IMR-90 (cell line): Measurements from ENCODE around the gene CKAP5. TPM values are rescaled to one million over a fixed set of nuclear protein-coding genes. Genes with fewer than 3 reads are reported as not detected.
A peak's percentile ranks its signal among the peaks of the same experiment; 100 is the strongest.

Source experiments
- ATAC-seq: fragments of 200-7000 bp; cut with Tn5 transposase; 2 replicates; pipeline ENCODE4 v1.9.1; 2020; ENCODE audit warnings: low read depth, mild to moderate bottlenecking, moderate library complexity
- BruUV-seq: library from RNA; stranded (reverse); fragments of 400-500 nt; replicated peaks from 2 replicates; lab custom pipeline; 2021; lab: Mats Ljungman, UMichigan
- CTCF ChIA-PET: fragments of 300-600 bp; formaldehyde crosslinking; extraction: SDS; loops from one replicate; lab custom pipeline; 2021; ENCODE audit warnings: antibody characterized with exemption; lab: Yijun Ruan, JAX
- POLR2A ChIA-PET: fragments of 300-600 bp; sonication (Branson Sonifier 250); formaldehyde crosslinking; loops from one replicate; lab custom pipeline; 2022; ENCODE audit warnings: antibody characterized with exemption; ENCODE audit not compliant: unreplicated experiment; lab: Charles Lee
- DNase-seq: peaks from one replicate; pipeline ENCODE4 v3.0.0; 2013
- H2AFZ ChIP-seq: replicated peaks from 2 replicates; pipeline ENCODE3; 2013; ENCODE audit warnings: low read length, mild to moderate bottlenecking; ENCODE audit not compliant: poor library complexity
- H2AK5ac ChIP-seq: 2 replicates; pipeline ENCODE4 v1.6.1; 2013; ENCODE audit warnings: low read depth, low read length, inconsistent platforms
- H2AK9ac ChIP-seq: replicated peaks from 2 replicates; pipeline ENCODE3; 2013; ENCODE audit warnings: mild to moderate bottlenecking, low read depth, low read length, moderate library complexity; ENCODE audit not compliant: poor library complexity
- H2BK120ac ChIP-seq: 2 replicates; pipeline ENCODE4 v1.6.1; 2013; ENCODE audit warnings: low read depth, low read length, inconsistent platforms
- H2BK15ac ChIP-seq: 3 replicates; pipeline ENCODE4 v1.6.1; 2013; ENCODE audit warnings: low read depth, low read length, inconsistent platforms
- H2BK20ac ChIP-seq: 2 replicates; pipeline ENCODE4 v1.6.1; 2013; ENCODE audit warnings: low read depth, mild to moderate bottlenecking, inconsistent platforms, low read length, moderate library complexity
- H2BK5ac ChIP-seq: 2 replicates; pipeline ENCODE4 v1.6.1; 2013; ENCODE audit warnings: mild to moderate bottlenecking, low read depth, low read length, inconsistent platforms; ENCODE audit not compliant: poor library complexity, severe bottlenecking
- H3K14ac ChIP-seq: replicated peaks from 2 replicates; pipeline ENCODE4 v1.6.1; 2013; ENCODE audit warnings: low read depth, low read length, inconsistent platforms
- H3K18ac ChIP-seq: 2 replicates; pipeline ENCODE4 v1.6.1; 2013; ENCODE audit warnings: low read depth, low read length, control low read depth
- H3K23ac ChIP-seq: 2 replicates; pipeline ENCODE4 v1.6.1; 2013; ENCODE audit warnings: low read depth, low read length, inconsistent platforms
- H3K27ac ChIP-seq: 2 replicates; pipeline ENCODE4 v1.5.1; 2013; ENCODE audit warnings: mild to moderate bottlenecking, control low read depth, low read length; ENCODE audit not compliant: insufficient read depth
- H3K27me3 ChIP-seq: 2 replicates; pipeline ENCODE4 v1.6.1; 2013; ENCODE audit warnings: low read length; ENCODE audit not compliant: control insufficient read depth, insufficient read depth
- H3K36me3 ChIP-seq: 2 replicates; pipeline ENCODE4 v1.6.1; 2013; ENCODE audit warnings: low read length, mixed read lengths; ENCODE audit not compliant: control insufficient read depth, insufficient read depth
- H3K4ac ChIP-seq: 2 replicates; pipeline ENCODE4 v1.6.1; 2013; ENCODE audit warnings: low read depth, low read length, inconsistent platforms
- H3K4me1 ChIP-seq: 2 replicates; pipeline ENCODE4 v1.6.1; 2013; ENCODE audit warnings: low read length, mixed read lengths; ENCODE audit not compliant: control insufficient read depth, insufficient read depth
- H3K4me2 ChIP-seq: 2 replicates; pipeline ENCODE4 v1.6.1; 2013; ENCODE audit warnings: low read depth, mild to moderate bottlenecking, control low read depth, low read length, moderate library complexity
- H3K4me3 ChIP-seq: 2 replicates; pipeline ENCODE4 v1.5.1; 2013; ENCODE audit warnings: low read depth, mild to moderate bottlenecking, control low read depth, low read length, moderate library complexity; ENCODE audit not compliant: insufficient read depth
- H3K56ac ChIP-seq: 2 replicates; pipeline ENCODE4 v1.6.1; 2013; ENCODE audit warnings: low read length, inconsistent platforms; ENCODE audit not compliant: insufficient read depth; ENCODE audit errors: extremely low read depth
- H3K79me1 ChIP-seq, 2 experiments: 2 replicates each; pipeline ENCODE4 v1.6.1; 2013; ENCODE audit warnings: low read length in 2 of 2, inconsistent platforms in 1 of 2, low read depth in 1 of 2
- H3K9ac ChIP-seq: 2 replicates; pipeline ENCODE4 v1.6.1; 2013; ENCODE audit warnings: low read depth, low read length, control low read depth
- H3K9me1 ChIP-seq: 2 replicates; pipeline ENCODE4 v1.6.1; 2013; ENCODE audit warnings: low read length, inconsistent platforms; ENCODE audit not compliant: insufficient read depth
- H3K9me3 ChIP-seq: 2 replicates; pipeline ENCODE4 v1.6.1; 2013; ENCODE audit warnings: low read length; ENCODE audit not compliant: control insufficient read depth, insufficient read depth
- H4K20me1 ChIP-seq: 2 replicates; pipeline ENCODE4 v1.6.1; 2013; ENCODE audit warnings: low read length, inconsistent platforms; ENCODE audit not compliant: insufficient read depth
- H4K5ac ChIP-seq: 2 replicates; pipeline ENCODE4 v1.6.1; 2013; ENCODE audit warnings: mild to moderate bottlenecking, low read depth, low read length, control low read depth
- H4K8ac ChIP-seq, 2 experiments: 2 replicates each; pipeline ENCODE4 v1.6.1; 2013; ENCODE audit warnings: low read depth in 2 of 2, low read length in 2 of 2, control low read depth in 1 of 2, inconsistent platforms in 1 of 2
- H4K91ac ChIP-seq: 2 replicates; pipeline ENCODE4 v1.6.1; 2013; ENCODE audit warnings: low read depth, low read length, inconsistent platforms; ENCODE audit not compliant: insufficient read depth
- BHLHE40 ChIP-seq: fragments of 150-350 bp; IDR thresholded peaks from 2 replicates; pipeline ENCODE4 v1.6.1; 2016; ENCODE audit warnings: mild to moderate bottlenecking, low read depth, low read length
- CTCF ChIP-seq: conservative IDR thresholded peaks from 2 replicates; pipeline ENCODE4 v1.5.1; 2012; ENCODE audit warnings: mild to moderate bottlenecking, low read depth, low read length, improper control_type of control experiment
- WGBS, 2 experiments: methylation state at CpG; one replicate each; pipeline versions ENCODE4 v1.1.5 to v1.1.7; 2013; ENCODE audit warnings: missing lambda C conversion rate in 2 of 2; ENCODE audit not compliant: insufficient read length in 1 of 2; ENCODE audit errors: extremely low coverage in 2 of 2; 5-methylcytosine and 5-hydroxymethylcytosine counted together
- dilution Hi-C: fragments of 300-500 bp; cut with HindIII; formaldehyde crosslinking; loops from one replicate; pipeline ENCODE4 v1.14.3; 2018; ENCODE audit warnings: low sequenced_read_pairs; ENCODE audit not compliant: unreplicated experiment
- in situ Hi-C: fragments of 300-500 bp; cut with MboI; formaldehyde crosslinking; loops from 3 replicates; pipeline ENCODE4 v1.14.3; 2019; ENCODE audit warnings: low sequenced_read_pairs, inconsistent platforms, mixed read lengths
- intact Hi-C: fragments of 100-400 bp; cut with micrococcal nuclease; formaldehyde crosslinking; loops from 2 replicates; pipeline ENCODE4 v1.10.0; 2022
- polyA plus RNA-seq, 3 experiments: library from polyadenylated mRNA; depleted of rRNA; stranded (reverse); fragments of >200 nt; gene quantifications; 2 replicates each; pipeline ENCODE4 v1.2.3, GENCODE V29; 2012; ENCODE audit warnings: low replicate concordance in 1 of 3
- total RNA-seq: library from RNA; depleted of rRNA; stranded (reverse); fragments of >200 nt; gene quantifications from 2 replicates; pipeline ENCODE4 v1.2.3, GENCODE V29; 2012

Gene CKAP5
- total and polyA plus RNA-seq, 2 of the 4 experiments (the other 2 are of a cell fraction) = 59.5 to 79.2 TPM

GRCh38 chr11:46808799-46809431, 37.2 kb downstream of the CKAP5 start:
- Histone ChIP-seq H3K4me1 (no peaks in the 10 kb centered on the region; the same call in 1 of the 2 replicates), H4K8ac (no peak overlapping the region), H3K23ac (no peak overlapping the region), H3K4me2 (peak overlapping the region; percentile 27; the same call in 1 of the 2 replicates), H3K27ac (no peak overlapping the region), H2BK120ac (no peak overlapping the region), H2AFZ (no peak overlapping the region), H3K36me3 (peaks cover 12% of the 10 kb centered on the region), H3K4me3 (no peak overlapping the region), H4K91ac (no peak overlapping the region), H3K9me1 (no peaks in the 10 kb centered on the region), H3K4ac (no peak overlapping the region), H2BK15ac (no peak overlapping the region), H2AK5ac (no peak overlapping the region), H4K5ac (no peak overlapping the region), H3K18ac (no peak overlapping the region), H2AK9ac (no peak overlapping the region), H2BK20ac (no peak overlapping the region), H3K27me3 (no peaks in the 10 kb centered on the region), H2BK5ac (peak overlapping the region; percentile 24), H4K20me1 (no peaks in the 10 kb centered on the region), H3K56ac (no peak overlapping the region), H3K79me1 (peaks cover 8 to 23% of the 10 kb centered on the region in 2 experiments; a peak in 3 of 4 replicates), H3K9me3 (no peaks in the 10 kb centered on the region), H3K9ac (no peak overlapping the region), H3K14ac (no peak overlapping the region)
- intact Hi-C loops (no loop called here), dilution Hi-C loops (no loop called here), in situ Hi-C loops (no loop called here)
- CTCF ChIA-PET = interaction anchor here (0.7 kb wide), 1 partner anchor 22 kb away, joined by 3 read pairs; no protein-coding TSS in a partner anchor
- no TSS peak for BruUV-seq
- TF ChIP-seq CTCF (peak; percentile 22; the same call in 1 of the 2 replicates), BHLHE40 (no peak)
- DNase-seq = peak; percentile 49
- POLR2A ChIA-PET = no interaction called here
- 67% methylated on average over 1 of the region's 3 CpGs; no CpG with 5 or more reads in 1 of the 2 experiments for WGBS, 2 experiments
- ATAC-seq = peak; percentile 48
